ENCODE measurements around the gene TACC2.
"Not testable (repeated sequence)": the region's sequence is repeated elsewhere in the genome, so short reads cannot be mapped to it uniquely, and the experiment has no call there.

TACC2 gene

GRCh38 chr10:121981346-121981745 is 7.6 kb upstream of the TACC2 start:
- no peak for DNase-seq

GRCh38 chr10:121983852-121984251 is 5.1 kb upstream of the TACC2 start:
- DNase-seq, result no peak

GRCh38 chr10:121984463-121984862 is 4.5 kb upstream of the TACC2 start:
- DNase-seq, result no peak

- no peak for DNase-seq
These were observed 1.2 kb downstream of the TACC2 start for GRCh38 chr10:121990015-121990677.

GRCh38 chr10:121991727-121992126 is 2.8 kb downstream of the TACC2 start:
- DNase-seq, result not testable (repeated sequence)

- DNase-seq, result peak; percentile 10
These were observed 5.5 kb downstream of the TACC2 start for GRCh38 chr10:121994429-121994941.

GRCh38 chr10:121998462-121998861 is 9.5 kb downstream of the TACC2 start:
- no peak for DNase-seq

GRCh38 chr10:121999301-121999700 is 10.3 kb downstream of the TACC2 start:
- DNase-seq, result no peak

- DNase-seq, result no peak
These were observed 12.7 kb downstream of the TACC2 start for GRCh38 chr10:122001698-122002097.

- no peak for DNase-seq
These were observed 18.5 kb downstream of the TACC2 start for GRCh38 chr10:122007415-122007814.

GRCh38 chr10:122010405-122011050 is 21.6 kb downstream of the TACC2 start:
- no peak for DNase-seq

- DNase-seq, result no peak
These were observed 23.8 kb downstream of the TACC2 start for GRCh38 chr10:122012731-122013130.

GRCh38 chr10:122013311-122013780 is 24.4 kb downstream of the TACC2 start:
- no peak for DNase-seq

GRCh38 chr10:122014652-122015248 is 25.8 kb downstream of the TACC2 start:
- DNase-seq, result no peak

- DNase-seq, result not testable (repeated sequence)
These were observed 29.0 kb downstream of the TACC2 start for GRCh38 chr10:122017926-122018325.

- no peak for DNase-seq
These were observed 29.5 kb downstream of the TACC2 start for GRCh38 chr10:122018491-122018890.

- DNase-seq, result no peak
These were observed 30.0 kb downstream of the TACC2 start for GRCh38 chr10:122018951-122019413.

- DNase-seq, result peak; percentile 8
These were observed 30.5 kb downstream of the TACC2 start for GRCh38 chr10:122019414-122019975.

- no peak for DNase-seq
These were observed 31.3 kb downstream of the TACC2 start for GRCh38 chr10:122020226-122020625.

GRCh38 chr10:122021379-122021778 is 32.4 kb downstream of the TACC2 start:
- DNase-seq, result no peak

GRCh38 chr10:122021828-122022227 is 32.9 kb downstream of the TACC2 start:
- DNase-seq, result no peak

- no peak for DNase-seq
These were observed 33.3 kb downstream of the TACC2 start for GRCh38 chr10:122022276-122022675.

- not testable (repeated sequence) for DNase-seq
These were observed 34.3 kb downstream of the TACC2 start for GRCh38 chr10:122023257-122023656.
